Activated CD4-positive, alpha-beta memory T cell treated with anti-CD3 and anti-CD28 coated beads, Interleukin-2, amount 10 ng/mL, durations not matched to agents 7 days and 5 days (primary cell): Measurements from ENCODE around the gene VPS41. TPM values are rescaled to one million over a fixed set of nuclear protein-coding genes. Genes with fewer than 3 reads are reported as not detected.

Experiments
- CTCF ChIA-PET: fragments of 350-600 bp; sonication (Branson Sonifier 250); formaldehyde crosslinking; loops from one replicate; lab custom pipeline; 2021; ENCODE audit warnings: antibody characterized with exemption, inconsistent platforms; lab: Charles Lee
- POLR2A ChIA-PET: fragments of 350-600 bp; sonication (Branson Sonifier 250); formaldehyde crosslinking; loops from one replicate; lab custom pipeline; 2021; ENCODE audit warnings: antibody characterized with exemption; lab: Charles Lee
- DNase-seq: peaks from one replicate; pipeline ENCODE4 v3.0.0-alpha.2; 2020
- H3K27ac Mint-ChIP-seq: one replicate; pipeline ENCODE4 v1.8.0; 2021; ENCODE audit warnings: mild to moderate bottlenecking, mixed read lengths
- H3K27me3 Mint-ChIP-seq: one replicate; pipeline ENCODE4 v1.8.0; 2021; ENCODE audit warnings: mixed read lengths
- H3K36me3 Mint-ChIP-seq: one replicate; pipeline ENCODE4 v1.8.0; 2021; ENCODE audit warnings: low read depth, mixed read lengths
- H3K4me1 Mint-ChIP-seq: one replicate; pipeline ENCODE4 v1.8.0; 2021; ENCODE audit warnings: mixed read lengths
- H3K4me3 Mint-ChIP-seq: one replicate; pipeline ENCODE4 v1.8.0; 2021; ENCODE audit warnings: mild to moderate bottlenecking, mixed read lengths
- H3K9me3 Mint-ChIP-seq: one replicate; pipeline ENCODE4 v1.8.0; 2021; ENCODE audit warnings: mixed read lengths
- total RNA-seq, 2 experiments: library from RNA; stranded (reverse); gene quantifications; one replicate each; pipeline ENCODE4 v1.2.3, GENCODE V29; 2021

The VPS41 gene
- total RNA-seq, 2 experiments from 2014 or later, result 52.8 to 54.8 TPM

GRCh38 chr7:38813768-38814167, 95.2 kb downstream of the VPS41 start:
- no peak overlapping the region for H3K4me3 Mint-ChIP-seq
- no peak for DNase-seq
- no peaks in the 10 kb centered on the region for H3K27me3 Mint-ChIP-seq
- H3K27ac Mint-ChIP-seq, result no peak overlapping the region
- no peaks in the 10 kb centered on the region for H3K4me1 Mint-ChIP-seq
- CTCF ChIA-PET, result no interaction called here
- POLR2A ChIA-PET, result no interaction called here
- H3K36me3 Mint-ChIP-seq, result peaks cover 4% of the 10 kb centered on the region
- H3K9me3 Mint-ChIP-seq, result no peaks in the 10 kb centered on the region

GRCh38 chr7:38806912-38807311, 102.1 kb downstream of the VPS41 start:
- no peaks in the 10 kb centered on the region for H3K4me1 Mint-ChIP-seq

GRCh38 chr7:38801786-38802185, 107.2 kb downstream of the VPS41 start:
- no peak for DNase-seq
- POLR2A ChIA-PET, result no interaction called here
- no peak overlapping the region for H3K27ac Mint-ChIP-seq
- H3K27me3 Mint-ChIP-seq, result no peaks in the 10 kb centered on the region
- no peak overlapping the region for H3K4me3 Mint-ChIP-seq
- CTCF ChIA-PET, result no interaction called here
- H3K4me1 Mint-ChIP-seq, result no peaks in the 10 kb centered on the region
- H3K36me3 Mint-ChIP-seq, result no peaks in the 10 kb centered on the region
- H3K9me3 Mint-ChIP-seq, result no peaks in the 10 kb centered on the region

More at GRCh38 chr7:38806912-38807311, 102.1 kb downstream of the VPS41 start:
- H3K27ac Mint-ChIP-seq, result no peak overlapping the region
- ChIA-PET CTCF (interaction anchor here (1.0 kb wide), 1 partner anchor 10 kb away, joined by 4 read pairs; no protein-coding TSS in a partner anchor), POLR2A (no interaction called here)
- H3K4me3 Mint-ChIP-seq, result no peak overlapping the region
- no peaks in the 10 kb centered on the region for H3K9me3 Mint-ChIP-seq
- DNase-seq, result no peak
- no peaks in the 10 kb centered on the region for H3K27me3 Mint-ChIP-seq
- no peaks in the 10 kb centered on the region for H3K36me3 Mint-ChIP-seq

GRCh38 chr7:38798552-38799267, 110.3 kb downstream of the VPS41 start:
- Mint-ChIP-seq H3K27me3 (no peaks in the 10 kb centered on the region), H3K4me3 (no peak overlapping the region), H3K27ac (no peak overlapping the region), H3K4me1 (no peaks in the 10 kb centered on the region), H3K36me3 (no peaks in the 10 kb centered on the region), H3K9me3 (no peaks in the 10 kb centered on the region)
- CTCF ChIA-PET, result no interaction called here
- POLR2A ChIA-PET, result no interaction called here
- no peak for DNase-seq

GRCh38 chr7:38796626-38797501, 112.1 kb downstream of the VPS41 start:
- no peaks in the 10 kb centered on the region for H3K27me3 Mint-ChIP-seq
- no peak overlapping the region for H3K27ac Mint-ChIP-seq
- no peaks in the 10 kb centered on the region for H3K36me3 Mint-ChIP-seq
- H3K4me3 Mint-ChIP-seq, result no peak overlapping the region
- ChIA-PET CTCF (interaction anchor here (0.6 to 1.2 kb wide), 4 partner anchors 9 to 690 kb away, joined by 3 to 4 read pairs (median 3); no protein-coding TSS in a partner anchor), POLR2A (no interaction called here)
- no peaks in the 10 kb centered on the region for H3K4me1 Mint-ChIP-seq
- H3K9me3 Mint-ChIP-seq, result no peaks in the 10 kb centered on the region
- peak; percentile 35 for DNase-seq

GRCh38 chr7:38795593-38795992, 113.4 kb downstream of the VPS41 start:
- no peaks in the 10 kb centered on the region for H3K4me1 Mint-ChIP-seq
- H3K4me3 Mint-ChIP-seq, result no peak overlapping the region
- H3K36me3 Mint-ChIP-seq, result peaks cover 2% of the 10 kb centered on the region
- no peak overlapping the region for H3K27ac Mint-ChIP-seq
- ChIA-PET POLR2A (no interaction called here), CTCF (interaction anchor here (0.7 to 1.2 kb wide), 4 partner anchors 10 to 658 kb away, joined by 3 read pairs; no protein-coding TSS in a partner anchor)
- no peak for DNase-seq
- H3K27me3 Mint-ChIP-seq, result no peaks in the 10 kb centered on the region
- H3K9me3 Mint-ChIP-seq, result no peaks in the 10 kb centered on the region

- POLR2A ChIA-PET, result no interaction called here
- Mint-ChIP-seq H3K27me3 (no peaks in the 10 kb centered on the region), H3K9me3 (no peaks in the 10 kb centered on the region), H3K4me3 (no peak overlapping the region), H3K36me3 (peaks cover 5% of the 10 kb centered on the region), H3K4me1 (no peaks in the 10 kb centered on the region), H3K27ac (no peak overlapping the region)
- DNase-seq, result no peak
- CTCF ChIA-PET, result no interaction called here
These were observed 127.0 kb downstream of the VPS41 start for GRCh38 chr7:38781991-38782390.

- no peak for DNase-seq
- no peaks in the 10 kb centered on the region for H3K4me1 Mint-ChIP-seq
- H3K27ac Mint-ChIP-seq, result no peak overlapping the region
- no peaks in the 10 kb centered on the region for H3K9me3 Mint-ChIP-seq
- ChIA-PET POLR2A (no interaction called here), CTCF (no interaction called here)
- H3K36me3 Mint-ChIP-seq, result peaks cover 4% of the 10 kb centered on the region
- no peaks in the 10 kb centered on the region for H3K27me3 Mint-ChIP-seq
- H3K4me3 Mint-ChIP-seq, result no peak overlapping the region
These were observed 131.4 kb downstream of the VPS41 start for GRCh38 chr7:38777609-38778008.

- no peak overlapping the region for H3K27ac Mint-ChIP-seq
- H3K4me3 Mint-ChIP-seq, result no peak overlapping the region
- H3K36me3 Mint-ChIP-seq, result peaks cover 14% of the 10 kb centered on the region
- DNase-seq, result no peak
- no peaks in the 10 kb centered on the region for H3K9me3 Mint-ChIP-seq
- ChIA-PET CTCF (no interaction called here), POLR2A (no interaction called here)
- H3K27me3 Mint-ChIP-seq, result no peaks in the 10 kb centered on the region
- H3K4me1 Mint-ChIP-seq, result no peaks in the 10 kb centered on the region
These were observed 133.3 kb downstream of the VPS41 start for GRCh38 chr7:38775506-38776175.

GRCh38 chr7:38773430-38773829, 135.6 kb downstream of the VPS41 start:
- no peaks in the 10 kb centered on the region for H3K4me1 Mint-ChIP-seq
- H3K27ac Mint-ChIP-seq, result no peak overlapping the region
- POLR2A ChIA-PET, result no interaction called here
- H3K9me3 Mint-ChIP-seq, result no peaks in the 10 kb centered on the region
- no peak overlapping the region for H3K4me3 Mint-ChIP-seq
- DNase-seq, result no peak
- peaks cover 24% of the 10 kb centered on the region for H3K36me3 Mint-ChIP-seq
- CTCF ChIA-PET, result interaction anchor here (0.8 kb wide), 1 partner anchor 624 kb away, joined by 4 read pairs; no protein-coding TSS in a partner anchor
- no peaks in the 10 kb centered on the region for H3K27me3 Mint-ChIP-seq

GRCh38 chr7:38760226-38760625, 148.8 kb downstream of the VPS41 start:
- DNase-seq, result no peak
- peaks cover 13% of the 10 kb centered on the region for H3K36me3 Mint-ChIP-seq
- H3K4me1 Mint-ChIP-seq, result no peaks in the 10 kb centered on the region
- H3K4me3 Mint-ChIP-seq, result no peak overlapping the region
- H3K9me3 Mint-ChIP-seq, result no peaks in the 10 kb centered on the region
- no peaks in the 10 kb centered on the region for H3K27me3 Mint-ChIP-seq
- no peak overlapping the region for H3K27ac Mint-ChIP-seq
- CTCF ChIA-PET, result no interaction called here
- POLR2A ChIA-PET, result no interaction called here

GRCh38 chr7:38759028-38759427, 150.0 kb downstream of the VPS41 start:
- Mint-ChIP-seq H3K4me3 (no peak overlapping the region), H3K27ac (no peak overlapping the region), H3K27me3 (no peaks in the 10 kb centered on the region), H3K4me1 (no peaks in the 10 kb centered on the region), H3K9me3 (no peaks in the 10 kb centered on the region), H3K36me3 (peaks cover 8% of the 10 kb centered on the region)
- ChIA-PET POLR2A (no interaction called here), CTCF (no interaction called here)
- no peak for DNase-seq

GRCh38 chr7:38757931-38758330, 151.1 kb downstream of the VPS41 start:
- ChIA-PET POLR2A (no interaction called here), CTCF (no interaction called here)
- no peaks in the 10 kb centered on the region for H3K27me3 Mint-ChIP-seq
- no peak overlapping the region for H3K27ac Mint-ChIP-seq
- no peak for DNase-seq
- H3K9me3 Mint-ChIP-seq, result no peaks in the 10 kb centered on the region
- H3K36me3 Mint-ChIP-seq, result peaks cover 8% of the 10 kb centered on the region
- no peaks in the 10 kb centered on the region for H3K4me1 Mint-ChIP-seq
- no peak overlapping the region for H3K4me3 Mint-ChIP-seq
